ENCODE measurements around the gene CTNNBL1. TPM values are rescaled to one million over a fixed set of nuclear protein-coding genes. Genes with fewer than 3 reads are reported as not detected.

Gene CTNNBL1
- total RNA-seq, 2 donors from 2014 or later: 59.0 to 91.3 TPM

GRCh38 chr20:37902504-37903313 lies 208.9 kb downstream of the CTNNBL1 start, which contains the start of gene VSTM2L:
VSTM2L (plus strand) TSS chr20:37903127; CDS start chr20:37903351, 224 bp downstream.
- H3K4me3 Mint-ChIP-seq: peak within 1 kb of the TSS; percentile 63
- peaks cover 46% of the 10 kb centered on the region for H3K27me3 Mint-ChIP-seq
- no peak for ATAC-seq (replicated peaks)
- H3K4me1 Mint-ChIP-seq: peaks cover 12% of the 10 kb centered on the region
- peaks cover 7% of the 10 kb centered on the region for H3K36me3 Mint-ChIP-seq (ENCODE audit: low read depth)
- no peak within 1 kb of the TSS for H3K27ac Mint-ChIP-seq
- H3K9me3 Mint-ChIP-seq: no peaks in the 10 kb centered on the region

GRCh38 chr20:37903317-37904007 lies 209.6 kb downstream of the CTNNBL1 start:
- H3K4me3 Mint-ChIP-seq: peak overlapping the region; percentile 63
- H3K9me3 Mint-ChIP-seq: no peaks in the 10 kb centered on the region
- no peak for ATAC-seq (replicated peaks)
- peaks cover 12% of the 10 kb centered on the region for H3K4me1 Mint-ChIP-seq
- H3K27ac Mint-ChIP-seq: no peak overlapping the region
- peaks cover 50% of the 10 kb centered on the region for H3K27me3 Mint-ChIP-seq
- H3K36me3 Mint-ChIP-seq (ENCODE audit: low read depth): peaks cover 7% of the 10 kb centered on the region

- peaks cover 55% of the 10 kb centered on the region for H3K27me3 Mint-ChIP-seq
- H3K4me3 Mint-ChIP-seq: peak overlapping the region; percentile 63
- ATAC-seq (replicated peaks): no peak
- peaks cover 12% of the 10 kb centered on the region for H3K4me1 Mint-ChIP-seq
- no peak overlapping the region for H3K27ac Mint-ChIP-seq
- H3K9me3 Mint-ChIP-seq: no peaks in the 10 kb centered on the region
- peaks cover 7% of the 10 kb centered on the region for H3K36me3 Mint-ChIP-seq (ENCODE audit: low read depth)
Observed at GRCh38 chr20:37904008-37904642, 210.3 kb downstream of the CTNNBL1 start.

- H3K9me3 Mint-ChIP-seq: no peaks in the 10 kb centered on the region
- H3K36me3 Mint-ChIP-seq (ENCODE audit: low read depth): peaks cover 7% of the 10 kb centered on the region
- H3K27ac Mint-ChIP-seq: no peak overlapping the region
- no peak for ATAC-seq (replicated peaks)
- H3K27me3 Mint-ChIP-seq: peaks cover 48% of the 10 kb centered on the region
- H3K4me3 Mint-ChIP-seq: no peak overlapping the region
- peaks cover 12% of the 10 kb centered on the region for H3K4me1 Mint-ChIP-seq
Observed at GRCh38 chr20:37904845-37905373, 211.1 kb downstream of the CTNNBL1 start.

GRCh38 chr20:37905671-37906613 lies 212.1 kb downstream of the CTNNBL1 start:
- peaks cover 45% of the 10 kb centered on the region for H3K27me3 Mint-ChIP-seq
- peaks cover 12% of the 10 kb centered on the region for H3K4me1 Mint-ChIP-seq
- peaks cover 7% of the 10 kb centered on the region for H3K36me3 Mint-ChIP-seq (ENCODE audit: low read depth)
- no peak for ATAC-seq (replicated peaks)
- no peak overlapping the region for H3K27ac Mint-ChIP-seq
- no peak overlapping the region for H3K4me3 Mint-ChIP-seq
- no peaks in the 10 kb centered on the region for H3K9me3 Mint-ChIP-seq

- Mint-ChIP-seq H3K36me3 (ENCODE audit: low read depth) (peaks cover 7% of the 10 kb centered on the region), H3K4me3 (no peak overlapping the region), H3K9me3 (no peaks in the 10 kb centered on the region), H3K27me3 (peaks cover 42% of the 10 kb centered on the region), H3K27ac (no peak overlapping the region), H3K4me1 (peaks cover 8% of the 10 kb centered on the region)
- no peak for ATAC-seq (replicated peaks)
Observed at GRCh38 chr20:37907330-37907676, 213.5 kb downstream of the CTNNBL1 start.

- Mint-ChIP-seq H3K27ac (no peak overlapping the region), H3K36me3 (ENCODE audit: low read depth) (peaks cover 7% of the 10 kb centered on the region), H3K9me3 (no peaks in the 10 kb centered on the region), H3K27me3 (peaks cover 46% of the 10 kb centered on the region), H3K4me1 (peaks cover 12% of the 10 kb centered on the region), H3K4me3 (no peak overlapping the region)
- no peak for ATAC-seq (replicated peaks)
Observed at GRCh38 chr20:37907677-37908401, 214.0 kb downstream of the CTNNBL1 start.

- Mint-ChIP-seq H3K36me3 (ENCODE audit: low read depth) (no peaks in the 10 kb centered on the region), H3K4me3 (no peak overlapping the region), H3K27me3 (peaks cover 46% of the 10 kb centered on the region), H3K9me3 (no peaks in the 10 kb centered on the region), H3K27ac (no peak overlapping the region), H3K4me1 (peaks cover 14% of the 10 kb centered on the region)
- no peak for ATAC-seq (replicated peaks)
Observed at GRCh38 chr20:37911261-37911660, 217.4 kb downstream of the CTNNBL1 start.

- H3K27ac Mint-ChIP-seq: no peak overlapping the region
- peaks cover 52% of the 10 kb centered on the region for H3K27me3 Mint-ChIP-seq
- ATAC-seq (replicated peaks): no peak
- peaks cover 19% of the 10 kb centered on the region for H3K4me1 Mint-ChIP-seq
- H3K9me3 Mint-ChIP-seq: no peaks in the 10 kb centered on the region
- no peaks in the 10 kb centered on the region for H3K36me3 Mint-ChIP-seq (ENCODE audit: low read depth)
- no peak overlapping the region for H3K4me3 Mint-ChIP-seq
Observed at GRCh38 chr20:37911838-37912281, 218.0 kb downstream of the CTNNBL1 start.

- Mint-ChIP-seq H3K4me1 (peaks cover 19% of the 10 kb centered on the region), H3K27ac (peak overlapping the region; percentile 17)
Observed at GRCh38 chr20:37912874-37913273, 219.0 kb downstream of the CTNNBL1 start.

GRCh38 chr20:37913567-37914366 lies 219.9 kb downstream of the CTNNBL1 start:
- H3K36me3 Mint-ChIP-seq (ENCODE audit: low read depth): no peaks in the 10 kb centered on the region
- no peak overlapping the region for H3K4me3 Mint-ChIP-seq
- H3K27me3 Mint-ChIP-seq: peaks cover 53% of the 10 kb centered on the region
- peaks cover 19% of the 10 kb centered on the region for H3K4me1 Mint-ChIP-seq
- no peaks in the 10 kb centered on the region for H3K9me3 Mint-ChIP-seq
- ATAC-seq (replicated peaks): no peak
- H3K27ac Mint-ChIP-seq: no peak overlapping the region

More at GRCh38 chr20:37912874-37913273, 219.0 kb downstream of the CTNNBL1 start:
- peaks cover 52% of the 10 kb centered on the region for H3K27me3 Mint-ChIP-seq
- ATAC-seq (replicated peaks): peak; percentile 50
- no peaks in the 10 kb centered on the region for H3K9me3 Mint-ChIP-seq
- no peaks in the 10 kb centered on the region for H3K36me3 Mint-ChIP-seq (ENCODE audit: low read depth)
- no peak overlapping the region for H3K4me3 Mint-ChIP-seq

GRCh38 chr20:37914367-37914671 lies 220.5 kb downstream of the CTNNBL1 start:
- Mint-ChIP-seq H3K4me1 (peaks cover 19% of the 10 kb centered on the region), H3K36me3 (ENCODE audit: low read depth) (no peaks in the 10 kb centered on the region), H3K27ac (no peak overlapping the region), H3K9me3 (no peaks in the 10 kb centered on the region), H3K27me3 (peaks cover 53% of the 10 kb centered on the region), H3K4me3 (peak overlapping the region; percentile 40)
- ATAC-seq (replicated peaks): no peak

Measured in activated T-helper 17 cell treated with anti-CD3 and anti-CD28 coated beads, Interleukin-2, amount 50 U/mL, for 72 hours (primary cell).